Measurements from ENCODE around the gene HERPUD1.

DNA sequence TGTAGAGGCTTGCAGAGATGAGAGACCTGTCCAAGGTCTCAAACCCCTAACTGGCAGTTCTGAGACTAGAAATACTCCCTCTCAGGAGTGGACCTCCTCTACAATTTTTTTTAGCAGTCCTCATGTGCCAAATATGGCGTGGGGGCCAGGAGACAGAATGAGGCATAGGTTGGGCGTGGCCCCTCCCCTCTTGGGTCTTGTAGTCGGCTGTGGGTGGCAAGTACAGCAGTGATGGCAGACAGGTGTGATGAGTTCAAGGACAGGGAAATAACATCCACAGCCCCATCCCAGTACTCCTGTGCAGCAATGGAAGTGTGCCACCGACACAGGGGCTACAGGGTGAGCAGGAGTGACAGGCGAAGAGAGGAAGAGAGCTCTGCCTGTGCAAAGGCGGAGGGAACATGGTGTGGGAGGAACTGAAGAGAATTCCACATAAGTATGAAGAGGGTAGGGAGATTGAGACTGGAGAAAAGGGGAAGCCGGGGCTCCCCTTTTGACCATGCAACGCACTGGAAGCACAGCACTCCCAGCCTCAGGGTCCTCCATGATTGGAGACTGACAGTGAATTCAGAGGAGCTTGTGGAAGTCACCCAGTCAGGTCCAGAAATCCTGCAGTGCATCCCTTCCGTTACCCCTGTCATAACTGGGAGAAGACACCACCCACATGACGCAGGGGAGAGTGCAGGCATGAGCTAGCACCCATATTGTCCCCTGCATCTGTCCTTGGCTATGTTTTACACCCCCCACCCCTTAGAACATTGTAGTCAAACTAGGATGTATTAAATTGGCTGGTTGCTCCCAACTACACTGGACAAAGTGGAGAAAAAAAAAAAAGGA, 15.0 kb downstream of the HERPUD1 start:
- TF ChIP-seq, protein P1, sequence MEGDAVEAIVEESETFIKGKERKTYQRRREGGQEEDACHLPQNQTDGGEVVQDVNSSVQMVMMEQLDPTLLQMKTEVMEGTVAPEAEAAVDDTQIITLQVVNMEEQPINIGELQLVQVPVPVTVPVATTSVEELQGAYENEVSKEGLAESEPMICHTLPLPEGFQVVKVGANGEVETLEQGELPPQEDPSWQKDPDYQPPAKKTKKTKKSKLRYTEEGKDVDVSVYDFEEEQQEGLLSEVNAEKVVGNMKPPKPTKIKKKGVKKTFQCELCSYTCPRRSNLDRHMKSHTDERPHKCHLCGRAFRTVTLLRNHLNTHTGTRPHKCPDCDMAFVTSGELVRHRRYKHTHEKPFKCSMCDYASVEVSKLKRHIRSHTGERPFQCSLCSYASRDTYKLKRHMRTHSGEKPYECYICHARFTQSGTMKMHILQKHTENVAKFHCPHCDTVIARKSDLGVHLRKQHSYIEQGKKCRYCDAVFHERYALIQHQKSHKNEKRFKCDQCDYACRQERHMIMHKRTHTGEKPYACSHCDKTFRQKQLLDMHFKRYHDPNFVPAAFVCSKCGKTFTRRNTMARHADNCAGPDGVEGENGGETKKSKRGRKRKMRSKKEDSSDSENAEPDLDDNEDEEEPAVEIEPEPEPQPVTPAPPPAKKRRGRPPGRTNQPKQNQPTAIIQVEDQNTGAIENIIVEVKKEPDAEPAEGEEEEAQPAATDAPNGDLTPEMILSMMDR (conservative IDR thresholded peaks at IDR 0.05) = no peak
- TF ChIP-seq EZH2 (IDR thresholded peaks at IDR 0.05; ENCODE audit: low read depth) = no peak
